Left cardiac atrium (tissue), 4 donors: ENCODE measurements around the gene MRPL54. TPM values are rescaled to one million over a fixed set of nuclear protein-coding genes. Genes with fewer than 3 reads are reported as not detected.
"Not testable (repeated sequence)": the region's sequence is repeated elsewhere in the genome, so short reads cannot be mapped to it uniquely, and the experiment has no call there.

ENCODE experiments used
- ATAC-seq, 2 donors: fragments of 200-7000 bp; cut with Tn5 transposase; one replicate each; pipeline ENCODE4 v1.9.1; 2020; ENCODE audit warnings: mild to moderate bottlenecking in 2 of 2, moderate library complexity in 2 of 2
- DNase-seq: peaks from one replicate; pipeline ENCODE4 v3.0.0-alpha.2; 2020
- intact Hi-C, 2 donors: fragments of 100-400 bp; cut with DNase I; formaldehyde crosslinking; loops; one replicate each; pipeline versions ENCODE4 v1.14.1 to v1.15.1; 2022 to 2023
- total RNA-seq, 2 donors: library from RNA; stranded (reverse); fragmentation: NEBNext Ultra II Directional; extraction: Animal tissue kit (Norgen Biotek cat#: 25700); gene quantifications; one replicate each; pipeline ENCODE4 v1.2.1, GENCODE V29; 2021
- donor health status: DM: no; HTN: yes; CAD: no.
- donor health status: DM: no; HTN: yes; CAD: no; lungs with severe emphysema.
- donor health status: DM: yes; HTN: yes; CAD: no.
- donor health status: Dilated cardiomyopathy.

The MRPL54 gene
- total RNA-seq, 2 donors from 2014 or later, result 63.6 to 68.9 TPM

DNA sequence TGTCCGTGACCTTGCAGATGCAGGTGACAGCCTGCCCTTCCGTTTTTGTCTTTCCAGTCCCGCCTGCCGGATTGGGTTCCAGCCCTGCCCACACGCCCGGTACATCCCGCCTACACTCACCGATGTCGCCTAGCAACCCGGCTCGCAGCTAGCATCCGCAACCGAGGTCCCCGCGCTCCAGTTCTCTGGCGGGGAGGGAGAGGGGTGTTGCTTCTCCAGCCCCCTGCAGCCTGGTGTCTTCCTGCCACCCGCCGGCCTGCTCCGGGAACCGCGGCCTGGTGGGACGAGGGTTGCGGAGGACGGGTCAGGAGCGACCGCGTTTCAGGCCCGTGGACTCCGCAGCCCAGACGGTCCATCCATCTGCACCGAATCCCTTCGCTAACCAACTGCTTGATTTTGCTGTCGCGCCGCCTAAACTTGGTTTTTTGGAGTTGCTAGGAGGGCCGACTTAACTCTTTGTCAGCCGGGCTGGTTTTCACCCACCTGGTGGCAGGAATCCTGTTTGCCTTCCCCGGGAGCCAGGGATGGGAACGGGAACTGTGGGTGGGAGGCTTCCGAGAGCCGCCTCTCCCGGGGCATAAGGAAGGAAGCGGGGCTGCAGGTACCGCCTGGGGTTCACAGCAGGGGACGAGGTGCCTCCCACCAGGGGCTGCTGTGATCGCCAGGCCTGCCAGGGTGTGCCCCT lies 39.1 kb downstream of the MRPL54 start:
- ATAC-seq, result peak; percentile 59 to 65
- intact Hi-C loops, result no loop called here
- peak; percentile 53 for DNase-seq

DNA sequence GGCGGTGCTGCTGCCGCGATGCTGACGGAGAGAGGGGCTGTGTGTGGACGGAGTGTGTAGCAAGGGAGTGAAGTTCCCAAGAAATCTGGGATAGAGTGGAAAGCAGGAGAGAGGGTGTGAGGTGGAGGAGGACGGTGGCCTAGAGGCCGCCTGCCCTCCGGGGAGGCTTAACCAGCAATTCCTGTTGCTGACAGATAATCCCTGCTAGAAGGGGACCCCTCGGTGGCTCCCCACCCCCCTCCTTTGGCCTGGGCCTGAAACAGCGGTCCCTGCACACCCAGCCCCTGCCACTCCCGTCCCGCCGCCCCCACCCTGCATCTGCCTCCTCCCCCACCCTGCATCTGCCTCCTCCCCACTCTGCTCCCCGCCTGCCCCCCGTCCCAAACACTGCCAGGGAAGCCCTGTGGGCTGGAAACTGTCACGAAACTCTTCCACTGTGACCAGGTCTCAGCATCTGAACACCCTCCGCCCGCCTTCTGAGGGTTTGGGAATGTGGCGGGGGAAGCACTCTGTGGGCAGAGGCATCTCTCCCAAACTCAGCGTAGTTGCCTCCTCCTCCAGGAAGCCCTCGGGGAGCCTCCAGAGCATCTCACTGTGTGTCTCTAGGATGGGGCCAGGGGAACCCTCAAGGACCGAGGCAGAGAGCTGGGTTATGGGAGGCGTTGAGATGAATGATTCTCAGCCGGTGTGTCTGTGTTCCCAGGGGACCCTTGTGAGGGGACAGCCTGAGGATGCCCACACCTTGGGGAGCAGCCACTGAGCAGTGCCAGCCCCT lies 40.8 kb downstream of the MRPL54 start:
- intact Hi-C loops, result no loop called here
- no peak for ATAC-seq
- DNase-seq, result no peak

DNA sequence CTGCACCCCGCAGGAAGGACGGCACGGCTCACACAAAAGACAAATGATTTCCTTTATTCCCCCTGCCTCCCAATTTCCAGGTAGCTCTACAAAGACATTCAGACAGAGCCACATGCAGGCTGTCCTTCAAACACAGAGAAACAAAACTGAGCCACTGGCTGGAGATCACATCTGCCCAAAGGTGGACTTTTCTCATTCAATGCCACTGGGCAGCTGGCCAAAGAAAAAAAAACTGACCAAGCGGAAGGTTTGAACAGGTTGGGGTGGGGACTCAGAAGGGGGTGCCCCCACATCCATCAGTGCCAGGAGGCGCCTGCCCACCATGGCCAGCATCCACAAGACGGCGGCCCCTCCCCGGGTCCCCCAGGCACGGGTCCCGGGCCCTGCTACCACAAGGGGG lies 41.5 kb downstream of the MRPL54 start:
- ATAC-seq (no peak), DNase-seq (no peak)
- intact Hi-C loops, result no loop called here

DNA sequence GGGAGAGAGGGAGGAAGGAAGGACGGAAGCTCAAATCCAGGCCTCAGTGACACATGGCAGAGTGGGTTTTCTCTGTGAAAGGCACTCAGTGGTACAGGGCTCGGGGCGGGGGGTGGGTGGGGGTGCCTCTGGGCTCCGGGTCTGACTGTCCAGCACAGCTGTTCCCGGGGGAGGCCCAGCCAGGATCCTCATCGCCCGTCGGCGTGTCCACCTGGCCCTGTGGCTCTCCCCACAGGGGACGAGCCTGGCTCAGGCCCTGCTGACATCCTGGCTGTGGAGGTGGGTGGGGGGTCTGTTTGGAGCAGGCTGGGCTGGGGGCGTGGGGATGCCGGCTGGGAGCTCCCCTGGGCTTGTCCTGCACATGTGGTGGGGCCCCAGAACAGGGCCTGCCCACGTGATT lies 41.9 kb downstream of the MRPL54 start:
- ATAC-seq (no peak), DNase-seq (no peak)
- intact Hi-C loops, result no loop called here

DNA sequence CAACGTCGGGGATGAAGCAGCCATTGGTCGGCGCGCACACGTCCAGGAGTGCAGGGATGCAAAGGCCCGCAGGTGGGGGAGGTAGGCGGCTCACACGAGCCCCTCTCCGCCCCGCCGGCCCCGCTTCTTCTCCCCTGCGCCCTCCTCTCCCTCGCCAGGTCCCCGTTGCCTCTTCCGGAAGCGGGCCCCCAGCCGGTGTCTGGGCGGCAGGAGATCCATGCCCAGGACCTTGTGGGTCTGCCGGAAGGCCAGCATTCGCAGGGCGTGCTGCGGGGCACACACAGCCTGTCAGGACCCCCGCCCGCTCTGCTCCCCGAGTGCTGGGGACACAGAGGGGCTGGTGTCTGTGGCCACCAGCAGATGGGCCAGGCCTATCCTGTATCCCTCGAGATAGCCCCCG lies 43.4 kb downstream of the MRPL54 start:
- intact Hi-C loops, result no loop called here
- DNase-seq, result no peak
- no peak for ATAC-seq

DNA sequence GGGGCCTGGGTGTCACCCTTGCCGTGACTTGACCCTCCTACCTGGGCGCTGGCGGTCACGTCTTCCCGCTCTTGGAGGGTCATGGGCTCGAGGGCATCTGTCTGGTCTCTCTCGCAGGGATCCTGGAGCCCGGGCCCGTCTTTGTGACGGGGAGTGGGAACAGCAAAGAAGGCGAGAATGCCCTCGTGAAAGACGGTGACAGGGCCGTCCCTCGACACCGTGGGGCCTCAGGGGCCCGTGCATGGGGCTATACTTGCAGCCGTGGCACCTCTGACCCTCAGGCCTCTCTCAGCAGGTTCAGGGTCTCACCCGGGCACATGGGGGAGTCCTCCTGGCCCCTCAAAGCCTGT lies 44.6 kb downstream of the MRPL54 start:
- no peak for DNase-seq
- no peak for ATAC-seq
- intact Hi-C loops, result no loop called here

DNA sequence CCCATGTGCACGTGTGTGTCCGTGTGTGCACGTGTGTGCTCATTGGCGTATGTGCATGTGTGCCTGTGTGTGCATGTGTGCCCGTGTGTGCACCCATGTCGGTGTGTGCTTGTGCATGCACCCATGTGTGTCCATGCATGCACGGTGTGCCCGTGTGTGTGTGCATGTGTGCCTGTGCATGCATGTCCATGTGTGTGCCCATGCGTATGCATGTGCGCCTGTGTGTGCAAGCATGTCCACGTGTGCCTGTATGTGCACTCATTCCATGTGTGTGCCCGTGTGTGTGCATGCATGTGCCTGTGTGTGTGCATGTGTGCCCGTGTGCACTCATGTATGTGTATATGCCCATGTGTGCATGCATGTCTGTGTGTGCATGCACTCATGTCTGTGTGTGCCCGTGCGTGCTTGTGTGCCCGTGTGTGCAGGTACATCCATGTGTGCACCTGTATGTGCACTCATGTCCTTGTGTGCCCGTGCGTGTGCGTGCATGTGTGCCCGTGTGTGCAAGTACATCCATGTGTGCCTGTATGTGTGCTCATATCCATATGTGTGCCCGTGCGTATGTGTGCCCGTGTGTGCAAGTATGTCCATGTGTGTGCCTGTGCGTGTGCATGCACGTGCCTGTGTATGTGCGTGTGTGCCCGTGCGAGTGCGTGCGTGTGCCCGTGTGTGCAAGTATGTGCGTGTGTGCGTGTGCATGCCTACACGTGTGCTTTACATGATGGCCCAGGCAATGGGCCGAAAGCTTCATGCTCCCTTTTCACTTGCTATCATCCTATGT lies 45.3 kb downstream of the MRPL54 start:
- DNase-seq (no peak), ATAC-seq (no peak)
- intact Hi-C loops, result no loop called here

DNA sequence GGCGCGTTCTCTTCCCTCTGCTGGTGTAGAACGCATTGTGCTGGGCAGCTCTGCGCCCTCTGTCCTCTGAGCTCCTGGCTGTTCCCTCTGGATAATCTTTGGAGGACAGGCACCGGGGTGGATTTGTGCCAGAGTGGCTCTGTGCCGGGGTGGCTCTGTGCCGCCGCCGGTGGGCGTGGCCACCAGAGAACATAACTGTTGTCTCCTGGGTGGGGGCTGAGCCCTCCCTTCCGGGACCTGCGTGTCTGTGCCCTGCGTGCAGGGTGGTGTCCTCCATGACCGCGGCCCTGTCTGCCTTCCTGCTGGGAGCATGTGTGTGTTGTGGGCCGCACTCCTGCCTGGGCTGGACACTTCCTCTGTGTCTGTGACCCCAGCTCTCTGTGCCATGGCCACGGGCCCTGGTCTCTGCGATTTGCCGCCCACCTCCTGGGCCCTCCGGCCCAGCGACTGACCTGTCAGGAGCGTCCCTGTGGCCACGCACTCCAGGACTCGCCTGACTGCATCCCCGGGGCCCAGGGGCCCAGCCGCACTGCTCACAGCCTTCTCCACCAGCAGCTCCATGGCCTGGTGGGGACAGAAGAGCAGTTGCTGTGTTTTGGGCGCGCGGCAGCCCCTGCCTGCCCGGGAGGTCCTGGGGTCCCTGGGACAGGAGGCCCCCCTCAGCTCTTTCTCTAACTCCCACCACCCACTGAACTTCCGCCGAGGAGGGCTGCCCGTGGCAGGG lies 46.1 kb downstream of the MRPL54 start:
- DNase-seq (no peak), ATAC-seq (peak in 1 of 2 donors; percentile 19)
- intact Hi-C loops, result no loop called here

DNA sequence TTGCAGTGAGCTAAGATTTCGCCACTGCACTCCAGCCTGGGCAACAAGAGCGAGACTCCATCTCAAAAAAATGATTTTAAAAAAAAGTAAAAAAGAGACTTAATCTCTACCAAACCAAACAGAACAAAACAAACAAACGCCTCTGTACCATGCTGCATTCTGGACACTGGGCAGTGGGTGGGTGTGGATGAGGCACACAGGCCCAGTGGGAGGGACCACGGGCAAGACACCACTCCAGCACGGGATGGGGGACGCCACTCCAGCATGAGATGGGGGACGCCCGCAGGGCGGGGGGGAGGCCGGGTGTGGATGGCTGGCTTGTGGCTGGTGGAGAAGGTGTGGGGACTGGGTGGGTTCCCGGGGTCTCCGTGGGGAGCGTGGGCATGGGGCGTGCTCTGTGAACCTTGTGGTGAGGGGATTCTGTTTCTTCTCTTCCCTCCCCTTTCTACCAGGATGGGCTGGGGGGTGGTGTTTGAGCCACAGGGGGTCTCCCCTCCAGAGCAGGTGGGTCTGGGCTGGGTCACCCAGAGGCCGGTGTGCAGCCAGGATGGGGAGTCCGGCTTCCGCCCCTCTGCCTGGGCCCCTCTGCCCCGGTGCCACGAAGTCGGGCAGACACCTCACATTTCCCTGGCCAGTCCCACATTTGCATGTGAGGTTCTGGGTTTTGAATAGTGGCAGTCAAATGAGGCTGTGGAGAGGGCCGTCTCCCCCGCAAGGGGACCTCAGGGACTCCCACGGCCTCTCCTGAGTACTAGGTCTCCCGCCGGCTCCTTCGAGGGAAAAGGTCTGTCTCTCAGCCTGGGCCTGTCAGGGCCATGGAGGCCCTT lies 47.6 kb downstream of the MRPL54 start:
- no peak for DNase-seq
- intact Hi-C loops, result no loop called here
- ATAC-seq, result no peak

DNA sequence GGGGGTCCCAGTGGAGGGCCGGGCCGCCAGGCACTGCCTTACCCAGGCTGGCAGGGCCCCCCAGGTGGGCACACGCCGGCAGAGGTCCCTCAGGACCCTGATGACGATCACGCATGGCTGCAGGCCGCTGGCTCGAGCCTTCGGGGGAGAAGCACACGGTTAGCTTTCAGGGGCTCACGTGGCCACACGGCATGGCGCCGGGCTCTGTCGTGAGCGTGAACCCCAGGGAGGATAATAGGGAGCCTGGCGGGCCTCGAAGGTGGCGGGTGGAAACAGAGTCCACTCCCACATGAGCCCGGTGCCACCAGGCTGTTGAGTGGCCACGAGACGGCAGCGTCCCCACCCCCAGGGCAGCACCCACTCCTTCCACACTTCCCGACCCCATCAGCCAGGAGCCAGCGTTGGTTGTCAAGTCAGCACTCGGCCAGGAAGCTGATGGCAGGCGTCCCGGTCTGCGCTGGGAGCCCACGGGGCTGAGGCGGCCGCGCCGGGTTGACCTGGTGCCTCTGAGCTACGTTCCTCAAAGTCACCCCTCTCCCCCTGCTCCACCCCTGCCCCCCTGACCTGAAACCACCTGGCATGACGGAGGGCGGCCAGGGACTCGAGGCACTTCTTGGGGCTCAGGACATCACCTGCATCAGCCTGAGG lies 48.4 kb downstream of the MRPL54 start:
- no peak for DNase-seq

DNA sequence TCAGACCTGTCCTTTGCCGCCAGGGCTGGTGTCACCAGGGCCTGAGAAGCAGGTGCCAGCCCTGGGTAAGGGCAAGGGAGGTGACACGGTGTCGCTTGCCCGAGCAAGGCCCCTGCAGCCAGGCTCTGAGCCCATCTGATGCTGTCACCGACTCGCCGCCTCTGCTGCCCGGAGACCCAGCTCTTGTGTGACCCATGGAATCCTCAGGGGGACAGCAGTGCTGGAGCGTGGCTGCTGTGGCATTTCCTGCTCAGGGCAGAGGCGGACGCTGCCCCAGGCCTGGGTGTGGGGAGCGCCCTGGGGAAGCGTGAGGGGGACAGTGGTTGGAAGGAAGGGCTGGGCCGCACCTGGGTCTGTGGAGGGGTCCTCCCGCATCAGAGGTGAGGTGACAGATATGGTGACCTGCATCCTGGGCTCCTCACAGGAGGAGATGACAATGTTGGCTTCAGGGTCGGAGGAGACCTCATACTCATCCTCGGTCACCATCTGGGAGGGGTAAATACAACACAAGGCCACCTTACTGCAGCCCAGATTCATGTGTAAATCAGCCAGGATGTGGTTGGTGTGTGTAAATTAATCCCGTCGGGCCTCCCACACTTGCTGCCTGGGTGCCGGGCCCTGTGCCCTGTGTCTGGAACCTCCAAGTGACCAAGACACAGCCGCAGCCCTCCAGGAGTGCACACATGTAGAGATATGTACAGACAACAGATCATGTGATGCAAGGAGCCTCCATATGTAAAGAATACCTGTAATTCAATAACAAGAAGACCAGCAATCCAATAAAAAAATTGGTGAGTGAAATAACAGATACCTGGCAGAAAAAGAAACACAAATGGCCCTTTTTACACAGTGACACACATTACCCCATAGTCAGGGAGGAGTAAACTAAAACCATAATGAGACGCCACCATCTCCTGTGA lies 51.3 kb downstream of the MRPL54 start:
- DNase-seq, result no peak
- no peak for ATAC-seq
- intact Hi-C loops, result no loop called here

More for the DNA sequence above, 48.4 kb downstream of the MRPL54 start:
- no peak for ATAC-seq
- intact Hi-C loops, result no loop called here

DNA sequence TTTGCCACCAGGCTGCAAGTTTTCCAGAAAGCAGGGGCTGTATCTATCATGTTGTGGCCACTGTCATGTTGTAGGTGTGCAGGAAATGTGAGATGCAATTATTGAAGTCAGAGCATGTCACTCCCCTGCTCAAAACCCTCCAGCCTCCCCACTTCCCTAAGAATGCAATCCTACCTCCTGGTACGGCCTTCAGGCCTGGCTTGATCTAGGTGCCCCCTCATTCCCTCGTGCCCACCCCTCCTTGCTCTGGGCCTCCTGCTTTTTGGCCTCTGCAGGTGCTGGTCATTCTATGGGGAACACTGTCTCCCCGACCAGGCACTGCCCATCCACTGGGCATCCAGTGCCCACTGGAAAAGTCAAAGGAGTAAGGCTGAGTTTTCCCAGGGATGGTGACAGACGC lies 52.2 kb downstream of the MRPL54 start:
- intact Hi-C loops, result no loop called here
- DNase-seq (no peak), ATAC-seq (no peak)

DNA sequence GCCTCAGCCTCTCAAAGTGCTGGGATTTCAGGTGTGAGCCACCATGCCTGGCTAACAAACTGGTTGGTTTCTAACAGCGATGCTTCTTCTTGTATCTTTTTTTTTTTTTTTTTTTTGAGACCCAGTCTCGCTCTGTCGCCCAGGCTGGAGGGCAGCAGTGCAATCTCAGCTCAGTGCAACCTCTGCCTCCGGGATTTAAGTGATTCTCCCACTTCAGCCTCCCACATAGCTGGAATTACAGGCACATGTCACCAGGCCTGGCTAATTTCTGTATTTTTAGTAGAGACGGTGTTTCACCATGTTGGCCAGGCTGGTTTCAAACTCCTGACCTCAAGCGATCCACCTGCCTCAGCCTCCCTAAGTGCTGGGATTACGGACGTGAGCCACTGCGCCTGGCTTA lies 53.7 kb downstream of the MRPL54 start:
- ATAC-seq, intact Hi-C loops: not testable (repeated sequence)

DNA sequence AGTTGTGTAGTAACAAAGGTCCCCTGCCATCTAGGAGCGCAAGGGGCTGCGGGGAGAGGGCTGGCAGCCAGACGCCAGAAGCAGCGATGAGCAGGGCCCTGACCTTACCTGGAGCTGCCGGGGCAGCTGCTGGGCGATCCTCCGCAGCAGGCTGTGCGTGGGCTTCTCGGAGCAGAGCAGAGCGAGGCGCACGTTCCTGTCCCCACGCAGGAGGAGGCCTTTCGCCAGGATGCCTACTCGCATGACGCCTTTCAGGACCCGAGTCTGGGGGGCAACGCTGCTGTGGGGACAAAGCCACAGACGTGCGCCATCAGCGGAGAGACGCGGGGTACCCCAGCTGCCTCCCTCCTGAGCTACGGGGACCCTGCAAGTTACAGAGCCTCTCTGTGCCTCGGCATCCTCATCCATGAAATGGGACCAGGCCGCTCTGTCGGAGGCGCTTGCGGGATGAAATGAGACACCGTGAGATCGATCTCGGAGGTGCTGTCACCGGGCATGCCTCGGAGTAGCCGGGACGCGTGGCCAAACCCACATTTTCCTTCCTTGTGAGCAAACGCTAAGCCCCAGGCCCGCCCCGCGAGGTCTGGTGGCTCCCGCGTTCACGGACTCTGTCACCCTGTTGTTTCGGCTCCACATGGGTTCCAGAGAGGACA lies 54.2 kb downstream of the MRPL54 start:
- no peak for DNase-seq
- ATAC-seq, result no peak
- intact Hi-C loops, result no loop called here

More for the DNA sequence above, 53.7 kb downstream of the MRPL54 start:
- not testable (repeated sequence) for DNase-seq
